Measurements from ENCODE around the gene IDUA. TPM values are rescaled to one million over a fixed set of nuclear protein-coding genes. Genes with fewer than 3 reads are reported as not detected.

IDUA gene
- total and polyA plus RNA-seq, 10 of the 15 experiments (the other 5 are each of a cell fraction or from before 2014, with no cell fraction given) = 0.05 to 7.6 (median 1.4) TPM; not detected in 1

DNA sequence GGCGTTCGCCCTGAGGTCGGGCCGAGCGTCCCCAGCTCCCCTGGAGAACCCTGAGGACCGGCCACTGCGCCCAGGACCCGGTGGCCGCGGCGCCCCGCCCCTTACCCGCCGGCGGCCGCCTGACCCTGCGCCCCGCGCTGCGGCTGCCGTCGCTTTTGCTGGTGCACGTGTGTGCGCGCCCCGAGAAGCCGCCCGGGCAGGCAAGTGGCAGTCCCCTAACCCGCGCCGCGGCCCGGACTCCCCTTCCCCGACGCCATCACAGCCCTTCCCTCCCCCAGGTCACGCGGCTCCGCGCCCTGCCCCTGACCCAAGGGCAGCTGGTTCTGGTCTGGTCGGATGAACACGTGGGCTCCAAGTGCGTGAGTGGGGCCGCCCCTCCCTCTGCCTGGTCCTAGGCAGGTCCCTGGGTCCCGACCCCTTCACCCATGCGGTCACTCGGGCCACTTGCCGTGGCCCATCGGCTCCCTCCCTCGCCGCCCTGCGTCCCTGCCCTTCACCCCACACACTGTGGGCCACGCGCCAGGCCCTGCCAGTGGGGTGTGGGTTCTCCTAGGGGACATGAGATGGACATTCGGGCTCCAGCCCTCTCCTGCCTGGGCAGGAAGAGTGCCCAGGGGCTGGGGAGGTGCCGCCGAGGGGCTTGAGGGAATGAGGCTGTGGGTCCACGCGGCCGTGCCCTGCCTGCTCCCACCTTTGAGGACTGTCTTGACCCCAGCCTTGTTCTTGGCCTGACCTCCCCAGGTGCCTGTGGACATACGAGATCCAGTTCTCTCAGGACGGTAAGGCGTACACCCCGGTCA, 16.6 kb downstream of the IDUA start:
- Histone ChIP-seq H3K4me1 (ENCODE audit: control insufficient read depth, insufficient read depth, low read length) (no peaks in the 10 kb centered on the region), H3K36me3 (ENCODE audit: control insufficient read depth in 2 of 2, insufficient read depth in 2 of 2, low read length in 1 of 2) (no peaks in the 10 kb centered on the region), H3K27ac (ENCODE audit: control insufficient read depth, insufficient read depth) (no peak overlapping the region), H2AFZ (ENCODE audit: control insufficient read depth, low read depth, low read length) (no peak overlapping the region), H3K79me2 (ENCODE audit: control insufficient read depth, insufficient read depth, low read length) (no peaks in the 10 kb centered on the region), H4K20me1 (ENCODE audit: control insufficient read depth, insufficient read depth) (no peaks in the 10 kb centered on the region), H3K27me3 (replicated peaks in 1 of 2; ENCODE audit: control insufficient read depth in 2 of 2, insufficient read depth in 2 of 2, low read length in 1 of 2) (peaks cover 0 to under 1% of the 10 kb centered on the region in 2 experiments), H3K4me3 (no peak overlapping the region), H3K4me2 (ENCODE audit: control insufficient read depth, insufficient read depth) (no peak overlapping the region), H3K9ac (ENCODE audit: control insufficient read depth, insufficient read depth, low read length) (no peak overlapping the region), H3K9me3 (replicated peaks; ENCODE audit: control insufficient read depth, insufficient read depth, low read length) (no peaks in the 10 kb centered on the region; the same call in 2 of the 3 replicates)
- CTCF ChIA-PET = no interaction called here
- RAD21 ChIA-PET (ENCODE audit: unreplicated experiment) = no interaction called here
- SMC1A ChIA-PET (ENCODE audit: uncharacterized antibody, unreplicated experiment) = no interaction called here
- no peak for ATAC-seq
- no peak for FAIRE-seq
- TF ChIP-seq KLF5 (IDR thresholded peaks at IDR 0.05; ENCODE audit: partially characterized antibody) (no peak), NFXL1 (IDR thresholded peaks at IDR 0.05; ENCODE audit: borderline replicate concordance) (no peak), SIN3A (IDR thresholded peaks at IDR 0.05; ENCODE audit: low read depth, low read length) (no peak), SPI1 (IDR thresholded peaks at IDR 0.05; ENCODE audit: borderline replicate concordance, insufficient read depth, low read depth, low read length) (no peak), SMC3 (IDR thresholded peaks at IDR 0.05; ENCODE audit: borderline replicate concordance, low read length) (no peak)
- TF ChIP-seq, protein P1, sequence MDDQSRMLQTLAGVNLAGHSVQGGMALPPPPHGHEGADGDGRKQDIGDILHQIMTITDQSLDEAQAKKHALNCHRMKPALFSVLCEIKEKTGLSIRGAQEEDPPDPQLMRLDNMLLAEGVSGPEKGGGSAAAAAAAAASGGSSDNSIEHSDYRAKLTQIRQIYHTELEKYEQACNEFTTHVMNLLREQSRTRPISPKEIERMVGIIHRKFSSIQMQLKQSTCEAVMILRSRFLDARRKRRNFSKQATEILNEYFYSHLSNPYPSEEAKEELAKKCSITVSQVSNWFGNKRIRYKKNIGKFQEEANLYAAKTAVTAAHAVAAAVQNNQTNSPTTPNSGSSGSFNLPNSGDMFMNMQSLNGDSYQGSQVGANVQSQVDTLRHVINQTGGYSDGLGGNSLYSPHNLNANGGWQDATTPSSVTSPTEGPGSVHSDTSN (IDR thresholded peaks at IDR 0.05; ENCODE audit: insufficient replicate concordance, low read depth, low read length) = no peak
- intact Hi-C loops (cut with micrococcal nuclease; ENCODE audit: unreplicated experiment) (no loop called here), in situ Hi-C loops (cut with MboI) (no loop called here)
- no TSS peak for BruUV-seq (replicated peaks)
- 72% methylated on average over 49 of the region's 63 CpGs for WGBS (ENCODE audit: insufficient coverage, insufficient replicate concordance, low lambda C conversion rate, missing lambda C conversion rate)
- no peak for DNase-seq (ENCODE audit: low read depth, low spot score)
- POLR2A ChIA-PET = no interaction called here

Measured in GM12878 (cell line).